Activated CD8-positive, alpha-beta memory T cell treated with anti-CD3 and anti-CD28 coated beads, Interleukin-2, amount 10 ng/mL, durations not matched to agents 7 days and 5 days (primary cell): ENCODE results near the gene CFHR3. TPM values are rescaled to one million over a fixed set of nuclear protein-coding genes. Genes with fewer than 3 reads are reported as not detected.
"Not testable (repeated sequence)": the region's sequence is repeated elsewhere in the genome, so short reads cannot be mapped to it uniquely, and the experiment has no call there.

Experiments
- ATAC-seq: fragments of 150-1000 bp; cut with Tn5 transposase; one replicate; pipeline ENCODE4 v1.10.0; 2021; ENCODE audit warnings: moderate library complexity
- CTCF ChIA-PET: fragments of 350-600 bp; sonication (Branson Sonifier 250); formaldehyde crosslinking; loops from one replicate; lab custom pipeline; 2021; ENCODE audit warnings: antibody characterized with exemption; lab: Charles Lee
- DNase-seq: peaks from one replicate; pipeline ENCODE4 v3.0.0-alpha.2; 2020
- H3K27ac Mint-ChIP-seq: one replicate; pipeline ENCODE4 v1.8.0; 2021; ENCODE audit warnings: mild to moderate bottlenecking, mixed read lengths
- H3K27me3 Mint-ChIP-seq: one replicate; pipeline ENCODE4 v1.8.0; 2021; ENCODE audit warnings: mixed read lengths
- H3K36me3 Mint-ChIP-seq: one replicate; pipeline ENCODE4 v1.8.0; 2021; ENCODE audit warnings: mild to moderate bottlenecking, mixed read lengths
- H3K4me1 Mint-ChIP-seq: one replicate; pipeline ENCODE4 v1.8.0; 2021; ENCODE audit warnings: mixed read lengths
- H3K4me3 Mint-ChIP-seq: one replicate; pipeline ENCODE4 v1.8.0; 2021; ENCODE audit warnings: mild to moderate bottlenecking, moderate library complexity, mixed read lengths
- H3K9me3 Mint-ChIP-seq: one replicate; pipeline ENCODE4 v1.8.0; 2022; ENCODE audit warnings: low read depth, mixed read lengths
- total RNA-seq, 2 experiments: library from RNA; stranded (reverse); gene quantifications; one replicate each; pipeline ENCODE4 v1.2.3, GENCODE V29; 2021

The CFHR3 gene
- total RNA-seq, 2 experiments from 2014 or later, result not detected

DNA sequence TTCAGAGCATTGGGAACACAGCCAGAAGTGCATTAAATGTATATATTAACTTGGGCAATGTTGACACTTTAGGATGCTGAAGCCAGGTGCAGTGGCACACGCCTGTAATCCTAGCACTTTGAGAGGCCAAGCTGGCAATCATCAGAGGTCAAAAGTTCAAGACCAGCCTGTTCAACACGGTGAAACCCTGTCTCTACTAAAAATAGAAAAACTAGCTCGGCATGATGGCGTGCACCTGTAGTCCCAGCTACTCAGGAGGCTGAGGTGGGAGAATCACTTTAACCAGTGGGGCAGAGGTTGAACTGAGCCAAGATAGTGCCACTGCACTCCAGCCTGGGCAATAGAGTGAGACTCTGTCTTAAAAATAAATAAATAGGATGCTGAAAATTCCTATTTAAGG is 19.5 kb downstream of the CFHR3 start:
- ATAC-seq, H3K27ac Mint-ChIP-seq, H3K9me3 Mint-ChIP-seq, H3K4me3 Mint-ChIP-seq, H3K4me1 Mint-ChIP-seq, H3K27me3 Mint-ChIP-seq, CTCF ChIA-PET, H3K36me3 Mint-ChIP-seq, DNase-seq: not testable (repeated sequence)

DNA sequence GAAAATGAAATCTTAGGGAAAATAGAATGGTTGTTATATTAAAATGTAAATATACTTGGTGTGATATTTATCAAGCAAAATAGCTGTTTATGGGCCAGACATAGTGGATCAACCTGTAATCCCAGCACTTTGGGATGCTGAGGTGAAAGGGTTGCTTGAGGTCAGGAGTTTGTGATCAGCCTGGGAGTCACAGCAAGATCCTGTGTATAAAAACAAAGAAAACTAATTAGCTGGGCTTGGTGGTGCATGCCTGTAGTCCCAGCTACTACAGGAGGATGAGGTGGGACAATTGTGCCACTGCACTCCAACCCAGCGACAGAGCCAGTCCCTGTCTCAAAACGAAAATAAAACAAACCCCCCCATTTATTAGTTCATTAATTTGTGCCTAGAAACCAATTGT is 23.3 kb downstream of the CFHR3 start:
- Mint-ChIP-seq H3K27ac (no peak overlapping the region), H3K36me3 (no peaks in the 10 kb centered on the region), H3K9me3 (no peaks in the 10 kb centered on the region), H3K4me1 (no peaks in the 10 kb centered on the region), H3K4me3 (no peak overlapping the region), H3K27me3 (no peaks in the 10 kb centered on the region)
- no peak for DNase-seq
- no peak for ATAC-seq
- CTCF ChIA-PET, result no interaction called here

- DNase-seq, H3K27me3 Mint-ChIP-seq, H3K4me1 Mint-ChIP-seq, CTCF ChIA-PET, H3K4me3 Mint-ChIP-seq, H3K36me3 Mint-ChIP-seq, H3K9me3 Mint-ChIP-seq, ATAC-seq, H3K27ac Mint-ChIP-seq: not testable (repeated sequence)
Measured at GRCh38 chr1:196801920-196802319, 27.3 kb downstream of the CFHR3 start.

DNA sequence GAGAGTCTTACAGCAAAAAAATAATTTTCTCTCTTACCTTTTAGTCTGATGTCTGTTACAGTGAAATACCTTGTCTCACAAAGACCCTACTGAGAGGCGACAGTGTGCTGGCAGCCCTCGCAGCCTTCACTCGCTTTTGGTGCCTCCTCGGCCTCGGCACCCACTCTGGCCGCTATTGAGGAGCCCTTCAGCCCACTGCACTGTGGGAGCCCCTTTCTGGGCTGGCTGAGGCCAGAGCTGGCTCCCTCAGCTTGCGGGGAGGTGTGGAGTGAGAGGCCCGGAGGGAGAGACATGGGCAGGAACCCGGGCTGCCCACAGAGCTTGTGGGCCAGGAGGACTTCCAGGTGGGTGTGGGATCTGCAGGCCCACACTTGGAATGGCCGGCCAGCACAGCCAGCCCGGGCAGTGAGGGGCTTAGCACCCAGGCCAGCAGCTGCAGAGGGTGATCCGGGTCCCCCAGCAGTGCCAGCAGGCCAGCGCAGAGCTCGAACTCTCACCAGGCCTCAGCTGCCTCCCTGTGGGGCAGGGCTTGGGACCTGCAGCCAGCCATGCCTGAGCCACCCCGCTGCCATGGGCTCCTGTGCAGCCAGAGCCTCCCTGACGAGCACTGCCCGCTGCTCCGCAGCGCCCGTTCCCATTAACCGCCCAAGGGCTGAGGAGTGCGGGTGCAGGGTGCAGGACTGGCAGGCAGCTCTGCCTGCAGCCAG is 34.0 kb downstream of the CFHR3 start:
- H3K27ac Mint-ChIP-seq, result no peak overlapping the region
- CTCF ChIA-PET, result no interaction called here
- no peaks in the 10 kb centered on the region for H3K36me3 Mint-ChIP-seq
- ATAC-seq, result no peak
- H3K27me3 Mint-ChIP-seq, result no peaks in the 10 kb centered on the region
- H3K4me1 Mint-ChIP-seq, result no peaks in the 10 kb centered on the region
- no peak overlapping the region for H3K4me3 Mint-ChIP-seq
- DNase-seq, result no peak
- no peaks in the 10 kb centered on the region for H3K9me3 Mint-ChIP-seq

DNA sequence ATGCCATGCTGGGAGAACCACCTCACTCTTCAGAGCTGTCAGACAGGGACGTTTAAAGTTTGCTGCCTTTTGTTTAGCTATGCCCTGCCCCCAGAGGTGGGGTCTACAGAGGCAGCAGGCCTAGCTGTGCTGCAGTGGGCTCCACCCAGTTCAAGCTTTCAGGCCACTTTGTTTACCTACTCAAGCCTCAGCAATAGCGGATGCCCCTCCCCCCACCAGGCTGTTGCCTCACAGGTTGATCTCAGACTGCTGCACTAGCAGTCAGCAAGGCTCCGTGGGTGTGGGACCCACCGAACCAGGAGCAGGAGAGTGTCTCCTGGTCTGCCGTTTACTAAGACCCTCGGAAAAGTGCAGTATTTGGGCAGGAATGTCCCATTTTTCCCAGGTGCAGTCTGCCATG is 42.8 kb downstream of the CFHR3 start:
- H3K4me3 Mint-ChIP-seq, H3K9me3 Mint-ChIP-seq, H3K4me1 Mint-ChIP-seq, H3K27me3 Mint-ChIP-seq, H3K27ac Mint-ChIP-seq, ATAC-seq, CTCF ChIA-PET, H3K36me3 Mint-ChIP-seq, DNase-seq: not testable (repeated sequence)

GRCh38 chr1:196819531-196819930 is 44.9 kb downstream of the CFHR3 start, which contains the start of gene CFHR1:
TSS of gene CFHR1 (plus strand) at chr1:196819731. CDS start at chr1:196819845, 114 bp downstream.
- H3K4me1 Mint-ChIP-seq, DNase-seq, ATAC-seq, H3K27me3 Mint-ChIP-seq, H3K36me3 Mint-ChIP-seq, H3K27ac Mint-ChIP-seq, H3K4me3 Mint-ChIP-seq, CTCF ChIA-PET, H3K9me3 Mint-ChIP-seq: not testable (repeated sequence)

GRCh38 chr1:196827860-196828259 is 53.2 kb downstream of the CFHR3 start:
- H3K36me3 Mint-ChIP-seq, H3K27me3 Mint-ChIP-seq, DNase-seq, H3K4me3 Mint-ChIP-seq, H3K27ac Mint-ChIP-seq, H3K9me3 Mint-ChIP-seq, H3K4me1 Mint-ChIP-seq, CTCF ChIA-PET: not testable (repeated sequence)
- peak; percentile 49 for ATAC-seq

Other genes starting within 250 kb of the CFHR3 start
- gene KCNT2, start 166.4 kb upstream of the CFHR3 start, total RNA-seq, result not detected
- 10 to 100 TPM in 1 of 2 experiments, 1 to 10 TPM in 1; 5.0 to 13.3 TPM for gene CFH, start 122.8 kb upstream of the CFHR3 start, total RNA-seq
- not detected for gene CFHR1, start 44.9 kb downstream of the CFHR3 start, total RNA-seq
- not detected for gene CFHR4, start 113.2 kb downstream of the CFHR3 start, total RNA-seq
- gene CFHR2, start 168.9 kb downstream of the CFHR3 start, total RNA-seq, result not detected
- gene CFHR5, start 202.7 kb downstream of the CFHR3 start, total RNA-seq, result not detected